ENCODE results near the gene GALNT18. TPM values are rescaled to one million over a fixed set of nuclear protein-coding genes. Genes with fewer than 3 reads are reported as not detected.

GALNT18 gene
- total and polyA plus RNA-seq, 4 donors: 17.7 to 109 (median 63.7) TPM

DNA sequence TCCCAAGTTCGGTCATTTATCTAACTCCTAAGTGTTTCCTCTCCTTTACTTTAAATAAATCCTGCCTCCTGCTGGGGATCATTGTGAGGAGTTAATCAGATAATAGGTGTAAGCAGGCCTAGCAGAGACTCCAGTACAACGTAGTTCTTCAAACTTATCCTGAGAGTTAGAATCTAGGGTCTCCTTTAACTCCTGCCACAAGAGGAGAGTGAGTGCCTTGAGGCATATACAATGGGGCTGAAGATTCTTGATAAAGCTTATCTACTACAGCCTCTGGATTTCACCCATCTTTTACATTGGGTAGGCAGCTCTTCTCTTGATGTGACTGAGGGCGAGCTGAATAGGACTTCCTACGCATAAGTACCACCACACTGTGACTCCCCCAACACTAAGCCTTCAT is 3.1 kb upstream of the GALNT18 start:
- WGBS, 2 donors: 84 to 89% methylated on average over 4 of the region's 4 CpGs
- Histone ChIP-seq H3K27ac (ENCODE audit: low read depth in 1 of 2, low read length in 1 of 2) (no peak overlapping the region), H3K36me3 (ENCODE audit: control insufficient read depth in 4 of 4, insufficient read depth in 4 of 4, low read length in 4 of 4) (no peaks in the 10 kb centered on the region)

GRCh38 chr11:11624204-11624603 is 2.4 kb upstream of the GALNT18 start:
- ATAC-seq (ENCODE audit: insufficient read depth, low FRiP score) (no peak), DNase-seq (no peak)
- no peak overlapping the region for H3K9ac ChIP-seq (ENCODE audit: insufficient read depth in 1 of 2, low read length in 2 of 2)
- H3K9me3 ChIP-seq (ENCODE audit: control insufficient read depth in 4 of 4, insufficient read depth in 3 of 4, low read length in 3 of 4): no peaks in the 10 kb centered on the region
- no peak overlapping the region for H3K4me3 ChIP-seq
- WGBS, 2 donors: 73 to 85% methylated on average over 3 of the region's 3 CpGs
- peaks cover 0 to 10% (median 0%) of the 10 kb centered on the region in 3 donors for H3K27me3 ChIP-seq (ENCODE audit: control insufficient read depth in 3 of 3, insufficient read depth in 3 of 3, low read length in 2 of 3)
- H3K36me3 ChIP-seq (ENCODE audit: control insufficient read depth in 4 of 4, insufficient read depth in 4 of 4, low read length in 4 of 4): no peaks in the 10 kb centered on the region
- peak overlapping the region in 1 of 2 donors; percentile 15 for H3K27ac ChIP-seq (ENCODE audit: low read depth in 1 of 2, low read length in 1 of 2)
- no peak for TF ChIP-seq CTCF (IDR thresholded peaks at IDR 0.05; ENCODE audit: control extremely low read depth, extremely low read depth)
- peaks cover 0 to 23% (median 2%) of the 10 kb centered on the region in 5 donors for H3K4me1 ChIP-seq (ENCODE audit: control insufficient read depth in 5 of 5, insufficient read depth in 5 of 5, low read length in 5 of 5)

More for the DNA sequence above, 3.1 kb upstream of the GALNT18 start:
- Histone ChIP-seq H3K4me3 (no peak overlapping the region), H3K4me1 (ENCODE audit: control insufficient read depth in 5 of 5, insufficient read depth in 5 of 5, low read length in 5 of 5) (peaks cover 0 to 20% (median 3%) of the 10 kb centered on the region in 5 donors), H3K9ac (ENCODE audit: insufficient read depth in 1 of 2, low read length in 2 of 2) (no peak overlapping the region), H3K9me3 (ENCODE audit: control insufficient read depth in 4 of 4, insufficient read depth in 3 of 4, low read length in 3 of 4) (no peaks in the 10 kb centered on the region), H3K27me3 (ENCODE audit: control insufficient read depth in 3 of 3, insufficient read depth in 3 of 3, low read length in 2 of 3) (peaks cover 0 to 4% (median 0%) of the 10 kb centered on the region in 3 donors)
- DNase-seq (no peak), ATAC-seq (ENCODE audit: insufficient read depth, low FRiP score) (no peak)
- TF ChIP-seq CTCF (IDR thresholded peaks at IDR 0.05; ENCODE audit: control extremely low read depth, extremely low read depth): no peak

GRCh38 chr11:11622772-11623171 is 967 bp upstream of the GALNT18 start:
- WGBS, 2 donors: 52 to 72% methylated on average over 5 of the region's 5 CpGs
- Histone ChIP-seq H3K4me3 (no peak overlapping the region), H3K4me1 (ENCODE audit: control insufficient read depth in 5 of 5, insufficient read depth in 5 of 5, low read length in 5 of 5) (peaks cover 0 to 23% (median 0%) of the 10 kb centered on the region in 5 donors), H3K27me3 (ENCODE audit: control insufficient read depth in 3 of 3, insufficient read depth in 3 of 3, low read length in 2 of 3) (peaks cover 0 to 10% (median 0%) of the 10 kb centered on the region in 3 donors), H3K27ac (ENCODE audit: low read depth in 1 of 2, low read length in 1 of 2) (peak overlapping the region; percentile 41 to 57), H3K9ac (ENCODE audit: insufficient read depth in 1 of 2, low read length in 2 of 2) (no peak overlapping the region), H3K36me3 (ENCODE audit: control insufficient read depth in 4 of 4, insufficient read depth in 4 of 4, low read length in 4 of 4) (no peaks in the 10 kb centered on the region), H3K9me3 (ENCODE audit: control insufficient read depth in 4 of 4, insufficient read depth in 3 of 4, low read length in 3 of 4) (no peaks in the 10 kb centered on the region)
- peak in 1 of 3 donors; percentile 35 for DNase-seq
- TF ChIP-seq CTCF (IDR thresholded peaks at IDR 0.05; ENCODE audit: control extremely low read depth, extremely low read depth): no peak
- no peak for ATAC-seq (ENCODE audit: insufficient read depth, low FRiP score)

- no peaks in the 10 kb centered on the region for H3K36me3 ChIP-seq (ENCODE audit: control insufficient read depth in 4 of 4, insufficient read depth in 4 of 4, low read length in 4 of 4)
- no peaks in the 10 kb centered on the region for H3K9me3 ChIP-seq (ENCODE audit: control insufficient read depth in 4 of 4, insufficient read depth in 3 of 4, low read length in 3 of 4)
- peak overlapping the region; percentile 34 for H3K4me3 ChIP-seq
- no peak for TF ChIP-seq CTCF (IDR thresholded peaks at IDR 0.05; ENCODE audit: control extremely low read depth, extremely low read depth)
- H3K9ac ChIP-seq (ENCODE audit: insufficient read depth in 1 of 2, low read length in 2 of 2): no peak overlapping the region
- no peak for DNase-seq
- ATAC-seq (ENCODE audit: insufficient read depth, low FRiP score): peak; percentile 1
- H3K27ac ChIP-seq (ENCODE audit: low read depth in 1 of 2, low read length in 1 of 2): peak overlapping the region; percentile 75 to 79
- H3K4me1 ChIP-seq (ENCODE audit: control insufficient read depth in 5 of 5, insufficient read depth in 5 of 5, low read length in 5 of 5): peaks cover 0 to 23% (median 0%) of the 10 kb centered on the region in 5 donors
- WGBS, 2 donors: 15 to 24% methylated on average over 12 of the region's 12 CpGs
- H3K27me3 ChIP-seq (ENCODE audit: control insufficient read depth in 3 of 3, insufficient read depth in 3 of 3, low read length in 2 of 3): peaks cover 0 to 10% (median 0%) of the 10 kb centered on the region in 3 donors
Observed at GRCh38 chr11:11622340-11622706, 518 bp upstream of the GALNT18 start.
